G401 (cell line): Measurements from ENCODE around the gene AVL9. TPM values are rescaled to one million over a fixed set of nuclear protein-coding genes. Genes with fewer than 3 reads are reported as not detected.
"Not testable (repeated sequence)": the region's sequence is repeated elsewhere in the genome, so short reads cannot be mapped to it uniquely, and the experiment has no call there.

Source experiments
- DNase-seq: peaks from one replicate; pipeline ENCODE4 v3.0.0-alpha.2; 2015; ENCODE audit warnings: low spot score
- in situ Hi-C: cut with HindIII; loops from 2 replicates; pipeline ENCODE4 v1.10.0; 2016; ENCODE audit warnings: low sequenced_read_pairs, mixed read lengths
- total RNA-seq: library from RNA; depleted of rRNA; stranded (reverse); fragments of >200 nt; shearing (Covaris generic); gene quantifications from 2 replicates; pipeline ENCODE4 v1.2.3, GENCODE V29; 2014; rRNA removed

AVL9 gene
- total RNA-seq, 1 experiment from 2014 or later: 41.9 TPM

- in situ Hi-C loops, DNase-seq: not testable (repeated sequence)
Measured at GRCh38 chr7:32619416-32619815, 124.1 kb downstream of the AVL9 start.

- in situ Hi-C loops: no loop called here
- no peak for DNase-seq
Measured at GRCh38 chr7:32631021-32631420, 135.7 kb downstream of the AVL9 start.

DNA sequence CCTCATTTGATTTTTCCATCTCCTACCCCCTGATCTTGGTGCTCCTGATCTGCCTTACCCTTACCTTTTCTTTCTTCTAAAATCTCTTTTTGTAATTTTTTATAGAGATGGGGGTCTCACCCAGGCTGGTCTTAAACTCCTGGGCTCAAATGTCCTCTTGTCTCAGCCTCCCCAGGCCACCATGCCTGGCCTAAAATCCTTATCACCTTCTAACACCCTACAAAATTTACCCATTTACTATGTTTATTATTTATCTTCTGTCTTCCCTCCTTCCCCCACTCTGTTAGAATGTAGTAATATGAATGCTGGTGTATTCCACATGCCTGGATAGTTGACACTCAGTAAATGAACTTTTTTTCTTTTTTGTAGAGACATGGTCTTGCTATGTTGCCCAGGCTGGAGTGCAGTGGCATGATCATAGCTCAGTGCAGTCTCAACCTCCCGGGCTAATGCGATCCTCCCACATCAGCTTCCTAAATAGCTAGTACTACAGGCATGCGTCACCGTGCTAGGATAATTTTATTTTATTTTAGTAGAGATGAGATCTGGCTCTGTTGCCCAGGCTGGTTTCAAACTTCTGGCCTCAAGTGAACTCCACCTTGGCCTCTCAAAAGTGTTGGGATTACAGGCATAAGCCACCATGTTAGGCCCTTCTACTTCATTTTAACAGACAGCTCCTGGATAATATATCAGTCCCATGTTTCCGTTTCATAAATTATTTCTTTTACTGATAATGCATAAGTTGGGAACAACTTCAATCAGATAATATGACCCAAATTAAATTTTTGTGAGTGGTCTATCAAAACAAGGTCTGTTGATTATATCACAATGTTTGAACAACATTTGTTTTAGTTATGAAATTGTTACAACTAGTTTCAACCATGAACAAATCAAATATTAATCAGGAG, 136.6 kb downstream of the AVL9 start:
- in situ Hi-C loops, DNase-seq: not testable (repeated sequence)

GRCh38 chr7:32633446-32633845, 138.2 kb downstream of the AVL9 start:
- DNase-seq, in situ Hi-C loops: not testable (repeated sequence)

- DNase-seq, in situ Hi-C loops: not testable (repeated sequence)
Measured at GRCh38 chr7:32634798-32635393, 139.6 kb downstream of the AVL9 start.

- in situ Hi-C loops, DNase-seq: not testable (repeated sequence)
Measured at GRCh38 chr7:32636725-32637462, 141.6 kb downstream of the AVL9 start.

- in situ Hi-C loops, DNase-seq: not testable (repeated sequence)
Measured at GRCh38 chr7:32637611-32638010, 142.3 kb downstream of the AVL9 start.

Other genes with a start within 250 kb of the AVL9 start
- gene LSM5, start 5.1 kb upstream of the AVL9 start, total RNA-seq: 30.4 and 35.9 TPM in 2 replicates